Measurements from ENCODE around the gene NCOA3. TPM values are rescaled to one million over a fixed set of nuclear protein-coding genes. Genes with fewer than 3 reads are reported as not detected.

NCOA3 gene
- total RNA-seq, 1 donor from 2014 or later, result 25.5 TPM

DNA sequence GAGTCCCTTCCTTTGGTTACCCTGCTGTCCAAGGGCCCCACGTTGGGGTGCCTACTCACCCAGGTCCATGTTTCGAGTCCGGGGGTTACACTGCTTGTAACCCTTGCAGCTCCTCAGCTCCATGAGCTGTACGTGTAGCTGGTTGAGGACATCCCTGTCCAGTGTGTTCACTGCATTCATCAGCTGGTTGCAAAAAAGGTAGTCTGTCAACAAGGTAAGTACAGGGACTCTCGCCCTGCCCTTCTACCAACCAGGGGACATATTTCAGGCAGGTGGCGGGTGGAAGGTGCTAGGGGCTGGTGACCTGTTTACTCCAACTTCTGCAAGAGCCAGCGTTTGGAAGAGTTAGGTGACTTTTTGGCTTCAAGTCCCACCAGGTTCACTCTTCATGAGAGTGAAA is 160.0 kb downstream of the NCOA3 start:
- DNase-seq (ENCODE audit: low read depth) (no peak), FAIRE-seq (no peak)
- no peak overlapping the region for H3K4me3 ChIP-seq (ENCODE audit: low read depth, low read length)
- TF ChIP-seq, protein P1, sequence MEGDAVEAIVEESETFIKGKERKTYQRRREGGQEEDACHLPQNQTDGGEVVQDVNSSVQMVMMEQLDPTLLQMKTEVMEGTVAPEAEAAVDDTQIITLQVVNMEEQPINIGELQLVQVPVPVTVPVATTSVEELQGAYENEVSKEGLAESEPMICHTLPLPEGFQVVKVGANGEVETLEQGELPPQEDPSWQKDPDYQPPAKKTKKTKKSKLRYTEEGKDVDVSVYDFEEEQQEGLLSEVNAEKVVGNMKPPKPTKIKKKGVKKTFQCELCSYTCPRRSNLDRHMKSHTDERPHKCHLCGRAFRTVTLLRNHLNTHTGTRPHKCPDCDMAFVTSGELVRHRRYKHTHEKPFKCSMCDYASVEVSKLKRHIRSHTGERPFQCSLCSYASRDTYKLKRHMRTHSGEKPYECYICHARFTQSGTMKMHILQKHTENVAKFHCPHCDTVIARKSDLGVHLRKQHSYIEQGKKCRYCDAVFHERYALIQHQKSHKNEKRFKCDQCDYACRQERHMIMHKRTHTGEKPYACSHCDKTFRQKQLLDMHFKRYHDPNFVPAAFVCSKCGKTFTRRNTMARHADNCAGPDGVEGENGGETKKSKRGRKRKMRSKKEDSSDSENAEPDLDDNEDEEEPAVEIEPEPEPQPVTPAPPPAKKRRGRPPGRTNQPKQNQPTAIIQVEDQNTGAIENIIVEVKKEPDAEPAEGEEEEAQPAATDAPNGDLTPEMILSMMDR (IDR thresholded peaks at IDR 0.05; ENCODE audit: insufficient read depth, low read length, severe bottlenecking), result no peak
- no peaks in the 10 kb centered on the region for H3K27me3 ChIP-seq (ENCODE audit: control insufficient read depth, insufficient read depth, low read length)
- peaks cover 18% of the 10 kb centered on the region for H3K36me3 ChIP-seq (ENCODE audit: control insufficient read depth, insufficient read depth, low read length)

- DNase-seq (ENCODE audit: low read depth) (no peak), FAIRE-seq (no peak)
- H3K36me3 ChIP-seq (ENCODE audit: control insufficient read depth, insufficient read depth, low read length), result peaks cover 18% of the 10 kb centered on the region
Observed at GRCh38 chr20:47662483-47663353, 161.0 kb downstream of the NCOA3 start.

DNA sequence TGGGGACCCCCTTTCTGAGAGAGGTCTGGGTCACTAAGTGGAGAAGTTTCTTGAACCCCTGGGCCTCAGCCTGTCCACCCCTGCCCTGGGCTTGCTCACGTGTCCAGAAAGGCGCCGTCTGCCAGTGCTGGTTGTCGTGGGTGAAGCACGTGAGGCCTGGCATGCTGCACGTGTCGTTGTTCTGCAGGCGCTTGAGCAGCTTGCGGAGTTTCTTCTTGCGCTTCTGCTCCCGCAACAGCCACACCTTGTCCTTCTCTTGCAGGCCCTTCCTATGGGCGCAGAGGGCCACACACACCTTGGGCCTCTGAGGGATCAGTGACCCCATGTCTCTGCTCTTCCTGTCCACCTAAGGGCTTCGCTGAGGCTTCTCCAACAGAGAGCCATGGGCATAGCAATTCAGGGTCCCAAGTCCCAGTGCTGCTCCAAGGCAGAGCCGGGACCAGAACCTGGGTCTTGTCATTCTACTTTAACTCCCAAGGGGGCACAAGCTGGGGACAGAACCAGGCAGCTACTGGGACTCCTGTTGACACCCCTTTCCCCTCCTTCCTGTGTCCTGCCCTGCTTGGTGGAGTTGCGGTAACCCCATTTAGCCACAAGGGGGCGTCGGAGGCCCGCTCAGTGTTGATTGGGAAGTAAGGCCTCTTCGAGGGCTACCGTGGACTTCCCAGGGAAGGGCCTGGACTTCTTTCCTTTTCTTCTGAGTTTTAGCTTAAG is 161.8 kb downstream of the NCOA3 start:
- FAIRE-seq (no peak), DNase-seq (ENCODE audit: low read depth) (peak; percentile 61)
- Histone ChIP-seq H3K27me3 (ENCODE audit: control insufficient read depth, insufficient read depth, low read length) (no peaks in the 10 kb centered on the region), H3K36me3 (ENCODE audit: control insufficient read depth, insufficient read depth, low read length) (peaks cover 18% of the 10 kb centered on the region), H3K4me3 (ENCODE audit: low read depth, low read length) (no peak overlapping the region)
- TF ChIP-seq, protein P1 (IDR thresholded peaks at IDR 0.05; ENCODE audit: insufficient read depth, low read length, severe bottlenecking), result peak; percentile 97

More at GRCh38 chr20:47662483-47663353, 161.0 kb downstream of the NCOA3 start:
- Histone ChIP-seq H3K4me3 (ENCODE audit: low read depth, low read length) (no peak overlapping the region), H3K27me3 (ENCODE audit: control insufficient read depth, insufficient read depth, low read length) (no peaks in the 10 kb centered on the region)
- TF ChIP-seq, protein P1 (IDR thresholded peaks at IDR 0.05; ENCODE audit: insufficient read depth, low read length, severe bottlenecking), result no peak

GRCh38 chr20:47664068-47664437 is 162.4 kb downstream of the NCOA3 start:
- DNase-seq (ENCODE audit: low read depth), result no peak
- Histone ChIP-seq H3K36me3 (ENCODE audit: control insufficient read depth, insufficient read depth, low read length) (peaks cover 17% of the 10 kb centered on the region), H3K27me3 (ENCODE audit: control insufficient read depth, insufficient read depth, low read length) (no peaks in the 10 kb centered on the region), H3K4me3 (ENCODE audit: low read depth, low read length) (no peak overlapping the region)
- no peak for FAIRE-seq
- TF ChIP-seq, protein P1 (IDR thresholded peaks at IDR 0.05; ENCODE audit: insufficient read depth, low read length, severe bottlenecking), result no peak

DNA sequence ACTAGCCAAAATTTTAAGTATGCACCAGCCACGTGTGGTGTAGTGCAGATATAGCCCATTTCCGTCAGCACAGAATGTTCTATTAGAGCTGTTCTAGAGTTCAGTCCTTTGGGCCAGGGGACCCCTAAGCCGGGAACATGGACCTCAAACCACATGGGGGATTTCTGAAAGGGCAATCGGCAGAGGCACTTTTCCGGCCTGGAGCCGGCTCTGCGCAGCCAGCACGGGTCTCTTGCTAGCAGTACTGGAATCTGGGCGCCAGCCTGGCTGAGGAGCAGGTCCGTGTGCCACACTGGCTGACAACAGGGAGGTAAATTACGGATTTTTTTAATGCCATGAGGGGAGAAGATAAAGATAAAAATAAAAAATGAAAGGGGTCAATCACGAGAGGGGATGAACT is 163.1 kb downstream of the NCOA3 start:
- FAIRE-seq (no peak), DNase-seq (ENCODE audit: low read depth) (no peak)
- H3K4me3 ChIP-seq (ENCODE audit: low read depth, low read length), result no peak overlapping the region
- peaks cover 17% of the 10 kb centered on the region for H3K36me3 ChIP-seq (ENCODE audit: control insufficient read depth, insufficient read depth, low read length)
- H3K27me3 ChIP-seq (ENCODE audit: control insufficient read depth, insufficient read depth, low read length), result no peaks in the 10 kb centered on the region
- TF ChIP-seq, protein P1 (IDR thresholded peaks at IDR 0.05; ENCODE audit: insufficient read depth, low read length, severe bottlenecking), result no peak

All from bronchial epithelial cell (primary cell).